Endothelial cell of umbilical vein (primary cell): ENCODE measurements around the gene GCNT1. TPM values are rescaled to one million over a fixed set of nuclear protein-coding genes. Genes with fewer than 3 reads are reported as not detected.

Experiments
- BruUV-seq: library from RNA; stranded (reverse); fragments of 400-500 nt; replicated peaks from 2 replicates; lab custom pipeline; 2021; lab: Mats Ljungman, UMichigan
- CTCF ChIA-PET: fragments of 300-600, 350-600 bp; sonication (Branson Sonifier 250); formaldehyde crosslinking; loops from one replicate; lab custom pipeline; 2021; ENCODE audit warnings: antibody characterized with exemption, inconsistent platforms; lab: Charles Lee
- POLR2A ChIA-PET: fragments of 300-600, 350-600 bp; sonication (Branson Sonifier 250); formaldehyde crosslinking; loops from one replicate; lab custom pipeline; 2021; ENCODE audit warnings: antibody characterized with exemption, inconsistent platforms; lab: Charles Lee
- DNase-seq: peaks from one replicate; pipeline ENCODE4 v3.0.0-alpha.2; 2011; ENCODE audit warnings: low read depth, low spot score
- FAIRE-seq: peaks from 2 replicates; lab custom pipeline; 2011; peaks lifted over from hg19 to GRCh38; lab: Jason Lieb, UNC
- H2AFZ ChIP-seq: 2 replicates; pipeline ENCODE4 v1.6.0; 2012; ENCODE audit warnings: low read depth, low read length, control low read depth, inconsistent platforms
- H3K27ac ChIP-seq: 2 replicates; pipeline ENCODE4 v1.5.1; 2011; ENCODE audit warnings: low read depth, mild to moderate bottlenecking, control low read depth, low read length, moderate library complexity; ENCODE audit not compliant: insufficient read depth
- H3K27me3 ChIP-seq, 2 experiments: 2 replicates each; pipeline versions ENCODE4 v1.6.0 to v1.6.1; 2011; ENCODE audit warnings: low read length in 2 of 2, mixed read lengths in 1 of 2; ENCODE audit not compliant: control insufficient read depth in 2 of 2, insufficient read depth in 2 of 2
- H3K36me3 ChIP-seq, 2 experiments: 2 replicates in 1 of 2; 3 replicates in 1 of 2; pipeline ENCODE4 v1.5.1; 2011; ENCODE audit warnings: low read length in 2 of 2, mild to moderate bottlenecking in 1 of 2, moderate library complexity in 1 of 2; ENCODE audit not compliant: control insufficient read depth in 2 of 2, insufficient read depth in 2 of 2; ENCODE audit errors: extremely low read depth in 1 of 2
- H3K4me1 ChIP-seq: 3 replicates; pipeline ENCODE4 v1.5.1; 2011; ENCODE audit warnings: mild to moderate bottlenecking, low read length; ENCODE audit not compliant: control insufficient read depth, insufficient read depth; ENCODE audit errors: extremely low read depth
- H3K4me2 ChIP-seq: 2 replicates; pipeline ENCODE4 v1.6.1; 2011; ENCODE audit warnings: low read length, control low read depth, mixed read lengths; ENCODE audit not compliant: insufficient read depth
- H3K4me3 ChIP-seq, 3 experiments: fragments of 200-600 bp in 1 of 3; sonication (generic), shearing (Covaris generic) in 1 of 3; replicated peaks in 1 of 3; 2 replicates each; pipeline ENCODE4 v1.5.1; 2011 to 2016; ENCODE audit warnings: control low read depth in 3 of 3, low read length in 3 of 3, mild to moderate bottlenecking in 2 of 3, inconsistent platforms in 1 of 3, low read depth in 1 of 3, moderate library complexity in 1 of 3; ENCODE audit not compliant: insufficient read depth in 1 of 3
- H3K79me2 ChIP-seq: 2 replicates; pipeline ENCODE4 v1.6.0; 2012; ENCODE audit warnings: low read length, inconsistent platforms; ENCODE audit not compliant: control insufficient read depth, insufficient read depth
- H3K9ac ChIP-seq: replicated peaks from 2 replicates; pipeline ENCODE3; 2011; ENCODE audit warnings: low read length, control low read depth; ENCODE audit not compliant: insufficient read depth; ENCODE audit errors: extremely low read depth
- H3K9me1 ChIP-seq: replicated peaks from 3 replicates; pipeline ENCODE4 v1.6.0; 2011; ENCODE audit warnings: mild to moderate bottlenecking, low read length; ENCODE audit not compliant: control insufficient read depth, insufficient read depth; ENCODE audit errors: extremely low read depth
- H3K9me3 ChIP-seq: replicated peaks from 2 replicates; pipeline ENCODE4 v1.5.1; 2012; ENCODE audit warnings: low read length, inconsistent platforms; ENCODE audit not compliant: control insufficient read depth, insufficient read depth
- H4K20me1 ChIP-seq: replicated peaks from 2 replicates; pipeline ENCODE3; 2011; ENCODE audit warnings: mild to moderate bottlenecking, low read length; ENCODE audit not compliant: control insufficient read depth, insufficient read depth; ENCODE audit errors: extremely low read depth
- EZH2 ChIP-seq: IDR thresholded peaks from 2 replicates; pipeline ENCODE4 v1.6.1; 2012; ENCODE audit warnings: borderline replicate concordance, low read depth, mild to moderate bottlenecking, moderate library complexity, low read length, inconsistent platforms; ENCODE audit not compliant: severe bottlenecking
- FOS ChIP-seq: IDR thresholded peaks from 2 replicates; pipeline ENCODE4 v1.6.1; 2011; ENCODE audit warnings: mild to moderate bottlenecking, low read length, moderate library complexity, borderline replicate concordance; ENCODE audit not compliant: insufficient read depth
- GATA2 ChIP-seq: IDR thresholded peaks from 2 replicates; pipeline ENCODE4 v1.7.0; 2011; ENCODE audit warnings: low read depth, mild to moderate bottlenecking, moderate library complexity, mixed read lengths, low read length; ENCODE audit not compliant: insufficient read length, insufficient read depth
- JUN ChIP-seq: IDR thresholded peaks from 2 replicates; pipeline ENCODE4 v1.6.1; 2011; ENCODE audit warnings: borderline replicate concordance, low read depth; ENCODE audit not compliant: insufficient read length, insufficient read depth
- MAX ChIP-seq: IDR thresholded peaks from 2 replicates; pipeline ENCODE4 v1.6.1; 2011; ENCODE audit not compliant: insufficient read depth, insufficient read length
- MYC ChIP-seq: IDR thresholded peaks from one replicate; pipeline ENCODE4 v1.6.1; 2011; ENCODE audit warnings: mild to moderate bottlenecking, low read depth, low read length
- POLR2A ChIP-seq: IDR thresholded peaks from 2 replicates; pipeline ENCODE4 v1.6.1; 2012; ENCODE audit warnings: low read depth, mild to moderate bottlenecking, control low read depth, low read length
- POLR2AphosphoS5 ChIP-seq: IDR thresholded peaks from 2 replicates; pipeline ENCODE4 v1.6.1; 2012; ENCODE audit warnings: low read depth, mild to moderate bottlenecking, control low read depth, low read length, moderate library complexity; ENCODE audit not compliant: insufficient read depth
- dilution Hi-C: fragments of 300-500 bp; cut with MboI; formaldehyde crosslinking; loops from one replicate; pipeline ENCODE4 v1.15.0; 2019; ENCODE audit warnings: low sequenced_read_pairs; ENCODE audit not compliant: extremely low pct_ligation_motif_present
- intact Hi-C: fragments of 100-400 bp; cut with micrococcal nuclease; formaldehyde crosslinking; loops from one replicate; pipeline ENCODE4 v1.10.0; 2022
- polyA plus RNA-seq, 4 experiments: library from polyadenylated mRNA; depleted of rRNA in 3 of 4; stranded (reverse) in 3 of 4; unstranded in 1 of 4; fragments of >200 nt; gene quantifications; 2 replicates each; pipeline versions ENCODE4 v1.2.1 to v1.2.3, GENCODE V29; 2011 to 2012; ENCODE audit warnings: missing spikeins in 1 of 4
- total RNA-seq: library from RNA; stranded (reverse); gene quantifications from 2 replicates; pipeline ENCODE4 v1.2.3, GENCODE V29; 2021
- TF ChIP-seq, protein P1 (sequence below), 2 donors: IDR thresholded peaks; 1 replicate in 1 of 2; 2 replicates in 1 of 2; pipeline ENCODE4 v1.5.1; 2011; ENCODE audit warnings: low read length in 2 of 2, mild to moderate bottlenecking in 2 of 2, moderate library complexity in 2 of 2, control low read depth in 1 of 2, inconsistent platforms in 1 of 2, low read depth in 1 of 2; ENCODE audit not compliant: insufficient read depth in 1 of 2; ENCODE audit errors: extremely low read depth in 1 of 2

Gene GCNT1
- total and polyA plus RNA-seq, 2 donors (not counting 3 experiments of a cell fraction or from before 2014, with no cell fraction given): 18.1 to 30.9 TPM

GRCh38 chr9:76431601-76432000 is 27.4 kb upstream of the GCNT1 start:
- no peaks in the 10 kb centered on the region for H3K79me2 ChIP-seq
- FAIRE-seq: no peak
- no peaks in the 10 kb centered on the region for H3K9me3 ChIP-seq
- BruUV-seq: no TSS peak
- dilution Hi-C loops (no loop called here), intact Hi-C loops (no loop called here)
- H3K9me1 ChIP-seq: no peaks in the 10 kb centered on the region
- H3K27ac ChIP-seq: no peak overlapping the region
- no peak overlapping the region for H2AFZ ChIP-seq
- TF ChIP-seq JUN (no peak), EZH2 (no peak), MAX (no peak), POLR2AphosphoS5 (no peak), MYC (no peak), POLR2A (no peak), FOS (no peak), GATA2 (no peak)
- TF ChIP-seq, protein P1, sequence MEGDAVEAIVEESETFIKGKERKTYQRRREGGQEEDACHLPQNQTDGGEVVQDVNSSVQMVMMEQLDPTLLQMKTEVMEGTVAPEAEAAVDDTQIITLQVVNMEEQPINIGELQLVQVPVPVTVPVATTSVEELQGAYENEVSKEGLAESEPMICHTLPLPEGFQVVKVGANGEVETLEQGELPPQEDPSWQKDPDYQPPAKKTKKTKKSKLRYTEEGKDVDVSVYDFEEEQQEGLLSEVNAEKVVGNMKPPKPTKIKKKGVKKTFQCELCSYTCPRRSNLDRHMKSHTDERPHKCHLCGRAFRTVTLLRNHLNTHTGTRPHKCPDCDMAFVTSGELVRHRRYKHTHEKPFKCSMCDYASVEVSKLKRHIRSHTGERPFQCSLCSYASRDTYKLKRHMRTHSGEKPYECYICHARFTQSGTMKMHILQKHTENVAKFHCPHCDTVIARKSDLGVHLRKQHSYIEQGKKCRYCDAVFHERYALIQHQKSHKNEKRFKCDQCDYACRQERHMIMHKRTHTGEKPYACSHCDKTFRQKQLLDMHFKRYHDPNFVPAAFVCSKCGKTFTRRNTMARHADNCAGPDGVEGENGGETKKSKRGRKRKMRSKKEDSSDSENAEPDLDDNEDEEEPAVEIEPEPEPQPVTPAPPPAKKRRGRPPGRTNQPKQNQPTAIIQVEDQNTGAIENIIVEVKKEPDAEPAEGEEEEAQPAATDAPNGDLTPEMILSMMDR (IDR thresholded peaks at IDR 0.05; ENCODE audit: extremely low read depth in 1 of 2, insufficient read depth in 1 of 2, low read depth in 1 of 2, low read length in 2 of 2): no peak
- H4K20me1 ChIP-seq: no peaks in the 10 kb centered on the region
- DNase-seq: no peak
- H3K4me3 ChIP-seq: no peak overlapping the region
- ChIA-PET CTCF (no interaction called here), POLR2A (interaction anchor here (0.6 kb wide), 1 partner anchor 572 kb away, joined by 3 read pairs; no protein-coding TSS in a partner anchor)
- no peaks in the 10 kb centered on the region for H3K4me1 ChIP-seq
- H3K36me3 ChIP-seq: no peaks in the 10 kb centered on the region
- H3K9ac ChIP-seq: no peak overlapping the region
- H3K27me3 ChIP-seq: no peaks in the 10 kb centered on the region
- H3K4me2 ChIP-seq: no peak overlapping the region
